Thyroid gland (tissue), 4 donors: ENCODE measurements around the gene CALCOCO2. TPM values are rescaled to one million over a fixed set of nuclear protein-coding genes. Genes with fewer than 3 reads are reported as not detected.

Experiments used
- DNase-seq, 2 donors: peaks; one replicate each; pipeline ENCODE4 v3.0.0-alpha.2; 2019
- H3K27ac ChIP-seq, 3 donors: fragments of 200-600 bp; sonication (generic); 1 replicate in 2 of 3; 2 replicates in 1 of 3; pipeline ENCODE4 v1.5.1; 2016 to 2019; ENCODE audit warnings: mild to moderate bottlenecking in 1 of 3, moderate library complexity in 1 of 3
- H3K27me3 ChIP-seq: fragments of 200-600 bp; sonication (generic); one replicate; pipeline ENCODE4 v1.5.1; 2019
- H3K36me3 ChIP-seq, 2 donors: fragments of 200-600 bp; sonication (generic); one replicate each; pipeline ENCODE4 v1.5.1; 2016 to 2019
- H3K4me1 ChIP-seq, 2 donors: fragments of 200-600 bp; sonication (generic); one replicate each; pipeline ENCODE4 v1.5.1; 2017 to 2019
- H3K4me3 ChIP-seq, 3 donors: fragments of 200-600 bp; sonication (generic); replicated peaks in 1 of 3; 1 replicate in 2 of 3; 2 replicates in 1 of 3; pipeline ENCODE4 v1.5.1; 2016; ENCODE audit warnings: mild to moderate bottlenecking in 1 of 3
- H3K9me3 ChIP-seq: fragments of 200-600 bp; sonication (generic); one replicate; pipeline ENCODE4 v1.5.1; 2017
- CTCF ChIP-seq, 6 experiments: fragments of 200-600 bp in 3 of 6; fragments of 450-650 bp in 3 of 6; sonication (generic) in 3 of 6; IDR thresholded peaks; one replicate each; pipeline ENCODE4 v1.5.1; 2016 to 2019; ENCODE audit warnings: antibody characterized with exemption in 6 of 6, mild to moderate bottlenecking in 2 of 6, inconsistent platforms in 1 of 6, moderate library complexity in 1 of 6
- POLR2A ChIP-seq, 2 donors: fragments of 450-650 bp; IDR thresholded peaks; one replicate each; pipeline ENCODE4 v1.6.1; 2017; ENCODE audit warnings: antibody characterized with exemption in 2 of 2, mild to moderate bottlenecking in 2 of 2, moderate library complexity in 1 of 2
- WGBS, 2 donors: methylation state at CpG; one replicate each; pipeline ENCODE4 v1.1.5; 2017; 5-methylcytosine and 5-hydroxymethylcytosine counted together
- intact Hi-C: fragments of 100-400 bp; cut with DNase I; formaldehyde crosslinking; loops from one replicate; pipeline ENCODE4 v1.15.1; 2023
- total RNA-seq, 4 donors: library from RNA; depleted of rRNA; stranded (reverse); fragments of >200 nt; gene quantifications; one replicate each; pipeline ENCODE4 v1.2.3, GENCODE V29; 2016

Gene CALCOCO2
- total RNA-seq, 4 donors from 2014 or later, result 111 to 163 (median 139) TPM

- no peak overlapping the region for H3K4me3 ChIP-seq
- TF ChIP-seq CTCF (IDR thresholded peaks at IDR 0.05) (no peak), POLR2A (IDR thresholded peaks at IDR 0.05) (no peak)
- H3K27ac ChIP-seq, result no peak overlapping the region
- no peaks in the 10 kb centered on the region for H3K27me3 ChIP-seq
- H3K36me3 ChIP-seq, result peaks cover 0 to under 1% of the 10 kb centered on the region in 2 donors
- intact Hi-C loops, result no loop called here
- DNase-seq, result no peak
- peaks cover 15 to 19% of the 10 kb centered on the region in 2 donors for H3K4me1 ChIP-seq
- WGBS, 2 donors, result 95 to 98% methylated on average over 2 of the region's 2 CpGs
- no peaks in the 10 kb centered on the region for H3K9me3 ChIP-seq
Measured at GRCh38 chr17:48890086-48890485, 59.3 kb downstream of the CALCOCO2 start.

- Histone ChIP-seq H3K9me3 (no peaks in the 10 kb centered on the region), H3K36me3 (peaks cover 0 to 9% of the 10 kb centered on the region in 2 donors), H3K27me3 (no peaks in the 10 kb centered on the region), H3K4me1 (peaks cover 15 to 19% of the 10 kb centered on the region in 2 donors), H3K27ac (peak overlapping the region in 2 of 3 donors; percentile 62 to 63), H3K4me3 (peak overlapping the region; percentile 65 to 78 (median 66))
- TF ChIP-seq CTCF (IDR thresholded peaks at IDR 0.05) (no peak), POLR2A (IDR thresholded peaks at IDR 0.05) (no peak)
- intact Hi-C loops, result no loop called here
- no peak for DNase-seq
- WGBS, 2 donors, result 0 to 1% methylated on average over 22 to 24 of the region's 24 CpGs
Measured at GRCh38 chr17:48892940-48893645, 62.3 kb downstream of the CALCOCO2 start.

GRCh38 chr17:48893646-48894508 is 63.0 kb downstream of the CALCOCO2 start:
- Histone ChIP-seq H3K36me3 (peaks cover 0 to 12% of the 10 kb centered on the region in 2 donors), H3K4me3 (peak overlapping the region in 2 of 3 donors; percentile 65 to 78), H3K4me1 (peaks cover 15 to 19% of the 10 kb centered on the region in 2 donors), H3K9me3 (no peaks in the 10 kb centered on the region), H3K27me3 (no peaks in the 10 kb centered on the region), H3K27ac (no peak overlapping the region)
- no peak for DNase-seq
- intact Hi-C loops, result no loop called here
- TF ChIP-seq POLR2A (IDR thresholded peaks at IDR 0.05) (no peak), CTCF (IDR thresholded peaks at IDR 0.05) (no peak)
- 57 to 68% methylated on average over 5 of the region's 5 CpGs for WGBS, 2 donors

GRCh38 chr17:48894886-48895285 is 64.1 kb downstream of the CALCOCO2 start:
- DNase-seq, result no peak
- Histone ChIP-seq H3K9me3 (no peaks in the 10 kb centered on the region), H3K27me3 (no peaks in the 10 kb centered on the region), H3K27ac (no peak overlapping the region), H3K4me3 (no peak overlapping the region), H3K36me3 (peaks cover 0 to 12% of the 10 kb centered on the region in 2 donors), H3K4me1 (peaks cover 15 to 19% of the 10 kb centered on the region in 2 donors)
- 82 to 88% methylated on average over 3 of the region's 3 CpGs for WGBS, 2 donors
- no peak for TF ChIP-seq POLR2A (IDR thresholded peaks at IDR 0.05)
- no peak for TF ChIP-seq CTCF (IDR thresholded peaks at IDR 0.05)
- intact Hi-C loops, result no loop called here
